ENCODE results near the gene CCL19.

Gene CCL19

DNA sequence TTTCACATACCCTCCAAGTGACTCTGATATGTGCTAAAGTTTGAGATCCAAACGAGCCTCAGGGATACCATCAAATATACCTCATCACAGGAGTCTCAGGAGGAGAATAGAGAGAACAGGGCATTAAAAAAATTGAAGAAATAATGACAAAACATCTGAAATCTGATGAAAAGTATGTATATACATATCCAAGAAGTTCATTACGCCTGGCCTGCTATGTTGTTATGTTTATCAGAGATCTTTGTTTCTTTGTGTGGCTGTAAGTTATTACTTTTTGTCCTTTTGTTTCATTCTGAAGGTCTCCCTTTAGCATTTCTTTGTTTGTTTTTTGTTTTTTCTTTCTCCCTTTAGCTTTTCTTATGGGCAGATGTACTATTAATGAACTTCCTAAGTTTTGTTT, 2.5 kb upstream of the CCL19 start:
- DNase-seq, result no peak

- DNase-seq, result no peak
These were observed 850 bp upstream of the CCL19 start for GRCh38 chr9:34691936-34692315.

- DNase-seq, result no peak
These were observed 1.6 kb downstream of the CCL19 start for GRCh38 chr9:34689512-34689911.

- no peak for DNase-seq
These were observed 2.0 kb downstream of the CCL19 start for GRCh38 chr9:34689116-34689470.

- no peak for DNase-seq
These were observed 2.6 kb downstream of the CCL19 start for GRCh38 chr9:34688329-34689115.

GRCh38 chr9:34687276-34688030, 3.6 kb downstream of the CCL19 start:
- no peak for DNase-seq

DNA sequence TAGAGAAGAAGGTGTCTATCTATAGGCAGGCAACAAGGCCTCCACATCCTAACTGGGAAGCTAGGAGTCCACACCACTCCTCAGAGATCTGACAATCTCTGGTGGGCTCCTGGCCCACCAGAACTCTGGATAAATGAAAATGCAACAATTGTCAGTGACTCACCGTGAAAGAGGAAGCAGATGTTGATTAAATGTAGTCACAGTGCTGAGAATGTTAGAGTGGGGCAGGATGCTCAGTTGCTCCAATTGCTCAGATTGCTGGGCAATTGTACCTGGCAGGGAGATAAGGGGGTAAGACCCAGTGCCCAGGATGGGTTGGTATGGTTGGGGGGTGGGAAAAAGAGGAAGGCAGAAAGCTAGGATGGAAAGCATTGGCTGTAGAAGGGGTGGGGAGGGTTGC, 4.3 kb downstream of the CCL19 start:
- DNase-seq, result no peak

- no peak for DNase-seq
These were observed 4.8 kb downstream of the CCL19 start for GRCh38 chr9:34686231-34686630.

- no peak for DNase-seq
These were observed 5.5 kb downstream of the CCL19 start for GRCh38 chr9:34685591-34685990.

GRCh38 chr9:34684816-34685215, 6.3 kb downstream of the CCL19 start:
- DNase-seq, result no peak

- no peak for DNase-seq
These were observed 6.9 kb downstream of the CCL19 start for GRCh38 chr9:34684145-34684544.

GRCh38 chr9:34675869-34676268, 15.2 kb downstream of the CCL19 start:
- DNase-seq, result no peak

DNA sequence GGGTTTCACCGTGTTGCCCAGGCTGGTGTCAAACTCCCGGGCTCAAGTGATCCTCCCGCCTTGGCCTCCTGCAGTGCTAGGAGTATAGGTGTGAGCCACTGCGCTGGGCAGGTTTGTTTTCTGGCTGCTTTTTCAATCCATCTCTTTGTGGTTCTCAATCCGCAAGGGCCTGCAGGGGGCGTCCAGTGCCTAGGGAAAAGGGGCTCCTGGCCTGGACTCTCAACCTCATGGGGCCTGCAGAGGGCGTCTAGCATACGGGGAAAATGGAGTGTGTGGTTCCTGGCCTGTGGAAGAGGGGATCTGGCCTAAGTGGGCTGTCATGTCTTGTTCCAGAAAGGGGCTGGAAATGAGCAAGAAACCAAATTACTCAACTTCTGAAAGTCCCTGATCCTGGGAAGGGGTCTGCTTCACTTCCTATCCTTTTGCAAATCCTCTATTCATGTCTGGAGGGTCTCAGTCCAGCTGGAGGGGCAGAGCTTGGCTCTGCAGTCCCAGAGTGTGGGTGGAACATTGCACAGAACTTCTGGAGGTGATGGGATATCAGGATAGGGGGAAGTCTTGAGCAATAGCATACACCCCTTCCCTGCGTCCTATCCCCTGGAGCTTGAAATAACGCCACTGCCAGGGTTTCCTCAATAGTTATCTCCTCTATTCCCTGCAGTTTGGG, 15.9 kb downstream of the CCL19 start:
- peak; percentile 76 for DNase-seq

- no peak for DNase-seq
These were observed 16.6 kb downstream of the CCL19 start for GRCh38 chr9:34674440-34674839.

DNA sequence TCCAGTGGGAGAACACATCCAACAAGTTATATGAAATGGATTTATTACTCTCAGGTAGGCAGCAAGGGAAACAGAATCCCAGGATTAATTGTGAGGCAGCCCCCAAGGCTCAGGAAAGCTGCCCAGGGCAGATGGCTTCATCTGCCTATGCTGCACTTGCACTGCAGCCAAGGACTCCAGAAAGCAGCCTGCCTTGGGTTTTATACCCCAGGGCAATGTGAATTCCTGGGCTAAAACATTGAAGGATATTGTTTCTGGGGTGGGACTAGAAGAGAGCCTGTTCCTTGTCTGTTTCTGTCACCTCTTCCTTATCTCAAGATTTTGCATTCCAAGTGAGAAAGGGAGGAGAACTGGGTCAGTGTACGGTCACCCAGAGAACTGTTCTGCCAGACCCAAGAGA, 19.8 kb downstream of the CCL19 start:
- no peak for DNase-seq

- no peak for DNase-seq
These were observed 21.1 kb downstream of the CCL19 start for GRCh38 chr9:34669809-34670562.

- DNase-seq, result peak; percentile 95
These were observed 25.5 kb downstream of the CCL19 start for GRCh38 chr9:34665381-34666250.

- DNase-seq, result no peak
These were observed 26.1 kb downstream of the CCL19 start for GRCh38 chr9:34665067-34665380.

- peak; percentile 81 for DNase-seq
These were observed 26.6 kb downstream of the CCL19 start for GRCh38 chr9:34664281-34665066.

DNA sequence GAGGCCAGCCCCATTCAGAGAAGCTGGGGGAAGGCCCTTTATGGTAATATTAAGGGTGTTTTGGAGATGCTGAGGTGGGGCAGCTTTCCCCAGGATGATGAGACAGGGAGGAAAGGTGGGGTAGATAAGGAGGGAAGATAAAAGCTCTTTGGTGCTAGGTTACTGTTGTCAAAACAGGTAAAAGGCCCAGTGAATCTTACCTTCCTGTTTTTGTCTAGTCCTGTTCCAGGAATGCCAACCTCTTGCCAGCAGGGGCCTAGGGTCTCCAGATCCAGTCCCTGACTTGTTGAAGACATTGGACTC, 27.8 kb downstream of the CCL19 start:
- DNase-seq, result peak; percentile 50

- DNase-seq, result peak; percentile 32
These were observed 28.4 kb downstream of the CCL19 start, which contains the start of gene CCL27 for GRCh38 chr9:34662526-34663302. TSS of gene CCL27 (minus strand) at chr9:34662657. CDS start at chr9:34662633, 24 bp downstream.

Data from CD4-positive, alpha-beta T cell treated with Interleukin-17A for 4 hours (primary cell).